HG02973 (cell line): ENCODE data around the gene OR13C4.
"Not testable (repeated sequence)": the region's sequence is repeated elsewhere in the genome, so short reads cannot be mapped to it uniquely, and the experiment has no call there.

Experiments used
- ATAC-seq: cut with Tn5 transposase; IDR thresholded peaks from one replicate; pipeline ENCODE4 v1.9.1; 2021; ENCODE audit warnings: moderate library complexity; ENCODE audit not compliant: unreplicated experiment

OR13C4 gene

DNA sequence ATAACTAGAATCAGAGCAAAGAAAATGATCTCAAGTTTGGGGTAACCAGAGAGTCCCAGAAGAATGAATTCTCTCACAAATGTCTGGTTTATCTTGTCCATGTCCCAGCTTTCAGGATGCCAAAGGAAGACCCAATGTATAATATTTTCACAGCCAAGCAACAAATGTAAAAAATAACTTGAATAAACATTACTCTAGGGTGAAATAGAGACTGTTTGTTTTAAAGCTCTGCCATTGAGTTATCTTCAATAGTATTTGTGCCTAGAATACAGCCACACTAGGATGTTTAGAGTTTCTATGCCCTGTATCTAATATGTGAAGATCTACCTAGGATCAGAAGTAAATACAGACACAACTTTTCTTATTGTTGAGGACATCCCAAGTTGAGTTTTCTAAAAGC, at the start of gene OR13C4:
TSS of gene OR13C4 (minus strand) at position 101 of the 400 bp plus-strand sequence. CDS start at position 101, 0 bp downstream.
- ATAC-seq, result no peak

DNA sequence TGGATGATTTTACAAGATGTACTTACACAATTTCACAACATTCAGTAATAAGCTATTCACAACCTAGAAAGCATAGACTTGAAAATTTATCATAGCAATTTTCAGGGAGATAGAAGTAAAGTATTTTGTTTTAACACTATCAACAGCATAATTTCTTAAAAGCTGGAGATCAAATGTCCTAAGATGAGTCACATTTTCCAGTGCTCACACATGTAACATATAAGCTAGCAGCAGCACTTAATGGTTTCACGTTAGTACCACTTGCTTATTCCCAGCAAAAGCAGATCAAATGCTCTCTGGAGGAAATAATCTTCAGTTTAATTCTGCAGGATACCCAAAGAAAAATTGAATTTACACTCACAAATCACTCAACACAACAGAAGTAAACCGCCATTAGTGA, 48.4 kb upstream of the OR13C4 start:
- no peak for ATAC-seq

DNA sequence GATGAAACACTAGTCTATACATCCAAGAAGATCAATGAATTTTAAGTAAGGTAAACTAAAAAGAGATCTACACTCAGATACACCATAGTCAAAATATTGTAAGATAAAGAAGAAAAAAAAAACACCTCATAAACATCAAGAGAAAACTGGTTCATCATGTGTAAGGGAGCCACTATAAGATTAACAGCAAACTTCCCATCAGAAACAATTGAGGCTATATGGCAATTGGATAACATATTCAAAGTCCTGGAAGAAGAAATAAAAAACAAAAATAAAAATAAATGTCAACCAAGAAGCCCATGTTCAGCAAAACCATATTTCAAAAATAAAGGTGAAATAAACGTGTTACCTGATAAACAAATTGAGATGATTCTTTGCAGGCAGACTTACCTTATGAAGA, 45.6 kb upstream of the OR13C4 start:
- no peak for ATAC-seq

DNA sequence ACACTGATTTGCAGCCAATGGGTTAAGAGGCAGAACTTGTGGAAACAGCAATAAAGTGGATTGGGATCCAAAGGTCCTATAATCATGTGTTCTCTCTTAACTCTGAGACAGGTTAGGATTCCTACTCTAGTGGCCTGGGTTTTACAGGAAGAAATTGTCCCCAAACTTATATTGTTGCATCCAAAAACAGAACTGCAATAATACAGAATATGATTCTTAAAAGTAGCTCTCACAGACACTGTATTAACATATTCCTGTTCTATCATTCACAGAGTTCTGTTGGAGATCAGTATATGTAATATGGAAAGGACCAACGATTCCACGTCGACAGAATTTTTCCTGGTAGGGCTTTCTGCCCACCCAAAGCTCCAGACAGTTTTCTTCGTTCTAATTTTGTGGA, 41.9 kb upstream of the OR13C4 start, which contains the start of gene OR13C8:
TSS of gene OR13C8 (plus strand) at position 301 of the 400 bp plus-strand sequence. CDS start at position 301, 0 bp downstream.
- no peak for ATAC-seq

DNA sequence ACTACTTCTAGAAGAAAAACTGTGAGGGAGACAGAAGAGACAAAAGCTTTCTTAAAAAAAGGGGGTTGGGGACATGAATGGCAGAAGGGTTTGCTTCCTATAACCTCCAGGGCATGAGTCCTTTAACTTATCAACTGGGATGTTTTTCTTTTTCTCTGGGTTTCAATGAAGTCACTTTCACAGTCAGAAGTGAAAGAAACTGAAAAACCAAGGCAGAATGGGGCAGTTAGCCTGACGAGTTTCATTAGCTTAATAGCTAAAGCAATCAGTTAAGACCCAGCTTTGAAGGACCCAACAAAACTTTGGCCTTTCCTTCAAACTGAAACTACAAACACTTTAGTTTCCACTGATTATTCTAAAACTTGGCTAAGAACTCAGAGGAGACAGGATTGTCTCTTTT, 37.3 kb upstream of the OR13C4 start:
- no peak for ATAC-seq

DNA sequence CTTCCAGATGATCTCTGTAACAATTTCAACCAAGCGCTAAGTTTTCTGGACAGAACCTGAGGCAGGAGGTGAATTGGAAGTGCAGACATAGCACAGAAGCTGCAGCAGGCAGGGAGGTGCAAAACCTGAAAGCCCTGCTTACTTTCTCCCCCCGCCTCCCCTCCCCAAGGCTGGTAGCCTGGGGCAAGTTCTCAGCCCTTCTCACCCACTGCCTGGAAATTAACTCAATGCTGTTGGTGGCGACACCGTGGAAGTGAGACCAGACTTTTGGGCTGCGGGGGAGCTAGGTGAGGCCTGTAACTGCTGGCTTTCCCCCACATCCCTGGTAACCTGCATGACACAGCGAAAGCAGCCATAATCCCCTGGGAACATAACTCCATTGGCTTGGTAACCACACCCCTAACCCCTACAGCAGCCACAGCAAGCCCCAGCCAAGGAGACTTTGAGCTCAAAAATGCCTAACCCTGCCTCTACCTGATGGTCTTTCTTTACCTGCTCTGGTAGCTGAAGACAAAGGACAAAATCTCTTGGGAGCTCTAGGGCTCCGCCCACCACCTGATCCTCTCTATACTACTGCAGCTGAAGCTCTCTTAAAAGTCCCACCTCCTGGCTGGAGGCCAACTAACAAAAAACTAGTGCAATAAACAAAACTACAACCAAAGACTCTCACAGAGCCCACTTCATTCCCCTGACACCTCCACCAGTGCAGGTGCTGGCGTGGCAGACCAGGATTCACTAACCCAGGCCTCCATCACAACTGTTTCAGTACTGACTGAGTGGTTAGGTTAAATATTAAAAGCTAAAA, 30.0 kb upstream of the OR13C4 start:
- ATAC-seq, result no peak

DNA sequence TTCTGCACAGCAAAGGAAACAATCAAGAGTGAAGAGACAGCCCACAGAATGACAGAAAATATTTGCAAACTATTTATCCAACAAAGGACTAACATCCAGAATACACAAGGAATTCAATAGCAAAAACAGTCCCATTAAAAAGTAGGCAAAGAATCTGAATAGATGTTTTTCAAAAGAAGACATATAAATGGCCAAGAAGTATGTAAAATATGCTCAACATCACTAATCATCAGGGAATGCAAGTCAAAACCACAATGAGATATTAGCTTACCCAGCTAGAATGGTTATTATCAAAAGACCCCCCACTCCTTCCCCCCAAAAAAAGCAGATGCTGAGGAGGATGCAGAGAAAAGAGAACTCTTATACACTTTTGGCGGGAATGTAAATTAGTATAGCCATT, 28.5 kb upstream of the OR13C4 start:
- no peak for ATAC-seq

DNA sequence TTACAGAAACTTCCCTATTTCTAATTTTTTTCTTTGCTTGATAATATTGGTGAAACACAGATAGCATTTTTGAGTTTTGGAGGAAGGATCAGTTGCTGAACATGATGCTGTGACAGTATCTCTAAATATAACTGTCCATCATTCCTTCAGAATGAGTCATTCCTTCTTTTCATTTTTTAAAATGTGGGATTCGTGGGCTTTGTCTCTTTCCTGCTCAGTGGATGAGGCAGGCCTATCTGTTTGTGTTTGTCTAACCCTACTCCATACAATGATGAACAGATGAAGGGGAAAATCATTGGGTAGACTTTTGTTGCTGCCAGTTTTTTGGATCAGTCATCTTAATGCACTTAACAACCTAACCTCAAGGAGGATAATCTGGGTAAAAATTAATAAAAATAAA, 26.3 kb upstream of the OR13C4 start:
- no peak for ATAC-seq

DNA sequence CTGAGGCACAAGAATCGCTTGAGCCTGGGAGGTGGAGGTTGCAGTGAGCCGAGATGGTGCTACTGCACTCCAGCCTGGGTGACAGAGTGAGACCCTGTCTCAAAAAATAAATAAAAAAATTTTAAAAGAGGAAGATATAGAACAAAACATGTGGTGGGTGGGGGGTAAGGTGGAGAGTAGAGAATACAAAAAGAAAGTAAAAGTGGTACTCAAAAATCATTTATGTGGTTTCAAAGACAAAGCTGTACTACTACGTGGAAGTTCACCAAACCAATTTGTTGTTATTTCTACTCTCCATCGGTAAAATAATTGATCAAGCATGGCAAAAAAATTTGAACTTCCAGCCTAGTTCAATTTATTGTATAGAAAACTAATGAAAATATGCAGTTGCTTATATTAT, 17.6 kb upstream of the OR13C4 start:
- ATAC-seq, result no peak

DNA sequence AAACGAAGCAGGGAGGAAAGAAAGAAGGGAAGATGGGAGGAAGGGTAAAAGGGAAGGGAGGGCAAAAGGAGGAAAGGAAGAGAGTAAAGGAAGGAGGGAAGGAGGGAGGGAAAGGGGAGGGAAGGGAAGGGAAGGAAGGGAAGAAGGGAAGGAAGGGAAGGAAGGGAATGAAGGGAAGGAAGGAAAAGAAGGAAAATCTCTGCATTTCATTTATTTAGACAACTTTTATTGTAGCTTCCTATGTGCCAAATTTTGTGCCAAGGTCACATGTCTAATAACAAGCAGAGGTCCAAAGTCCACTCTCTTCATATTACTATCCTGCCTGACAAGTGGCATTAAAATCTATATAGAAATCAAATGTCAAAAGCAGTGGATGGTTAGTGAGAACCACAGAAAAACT, 12.3 kb upstream of the OR13C4 start:
- no peak for ATAC-seq

DNA sequence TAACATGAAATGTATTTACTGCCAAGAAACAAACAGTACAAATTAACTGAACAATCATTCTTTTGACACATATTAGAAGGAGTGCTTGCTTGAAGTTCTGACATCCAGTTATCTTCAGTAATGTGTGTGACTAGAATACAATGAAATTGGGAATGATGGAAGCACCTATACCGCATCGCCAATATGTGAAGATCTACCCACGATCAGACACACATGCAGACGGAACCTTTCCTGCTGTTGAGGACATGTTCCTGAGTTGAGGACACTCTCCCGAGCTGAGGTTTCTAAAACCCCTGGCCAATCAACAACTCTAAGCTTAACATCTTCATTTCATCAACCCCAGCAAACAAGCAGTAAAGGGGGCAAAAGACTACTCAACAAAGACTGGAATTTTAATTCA, 9.7 kb upstream of the OR13C4 start, which contains the start of gene OR13C3:
TSS of gene OR13C3 (minus strand) at position 101 of the 400 bp plus-strand sequence. CDS start 133 bp downstream, outside the sequence.
- no peak for ATAC-seq

DNA sequence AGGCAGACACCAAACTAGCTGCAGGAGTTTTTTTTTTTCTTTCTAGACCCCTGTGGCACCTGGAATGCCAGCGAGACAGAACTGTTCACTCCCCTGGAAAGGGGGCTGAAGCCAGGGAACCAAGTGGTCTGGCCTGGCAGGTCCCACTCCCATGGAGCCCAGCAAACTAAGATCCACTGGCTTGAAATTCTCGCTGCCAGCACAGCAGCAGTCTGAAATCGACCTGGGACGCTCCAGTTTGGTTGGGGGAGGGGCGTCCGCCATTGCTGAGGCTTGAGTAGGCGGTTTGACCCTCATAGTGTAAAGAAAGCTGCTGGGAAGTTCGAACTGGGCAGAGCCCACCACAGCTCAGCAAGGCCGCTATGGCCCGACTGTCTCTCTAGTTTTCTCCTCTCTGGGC, 6.8 kb downstream of the OR13C4 start:
- not testable (repeated sequence) for ATAC-seq

DNA sequence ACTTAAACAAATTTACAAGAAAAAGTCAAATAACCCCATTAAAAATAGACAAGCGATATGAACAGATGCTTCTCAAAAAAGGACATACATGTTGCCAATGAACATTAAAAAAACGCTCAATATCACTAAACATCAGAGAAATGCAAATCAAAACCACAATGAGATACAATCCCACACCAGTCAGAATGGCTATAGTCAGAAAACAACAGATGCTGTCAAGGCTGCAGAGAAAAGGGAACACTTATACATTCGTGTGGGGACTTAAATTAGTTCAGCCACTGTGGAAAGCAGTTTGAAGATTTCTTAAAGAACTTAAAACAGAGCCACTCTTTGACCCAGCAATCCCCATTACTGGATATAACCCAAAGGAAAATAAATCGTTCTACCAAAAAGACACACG, 12.1 kb downstream of the OR13C4 start:
- ATAC-seq, result no peak

DNA sequence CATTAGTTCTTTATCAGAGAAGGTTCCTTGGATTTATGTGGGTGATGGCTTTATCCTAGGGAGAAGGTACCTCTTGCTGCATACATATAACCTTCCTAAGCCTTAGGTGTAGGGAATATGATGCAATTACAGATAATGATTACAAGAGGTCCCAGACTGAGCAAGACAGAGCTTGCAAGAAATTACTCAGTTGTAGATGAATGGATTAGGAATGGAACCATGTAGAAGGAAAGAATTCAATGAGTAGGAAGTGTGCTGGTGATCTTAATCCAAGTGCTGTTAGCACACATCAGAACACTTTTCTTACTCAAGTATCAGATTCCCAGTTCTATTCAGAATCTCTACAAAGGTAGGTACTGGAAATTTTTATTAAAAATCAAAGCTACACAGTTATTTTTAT, 20.4 kb downstream of the OR13C4 start:
- no peak for ATAC-seq

DNA sequence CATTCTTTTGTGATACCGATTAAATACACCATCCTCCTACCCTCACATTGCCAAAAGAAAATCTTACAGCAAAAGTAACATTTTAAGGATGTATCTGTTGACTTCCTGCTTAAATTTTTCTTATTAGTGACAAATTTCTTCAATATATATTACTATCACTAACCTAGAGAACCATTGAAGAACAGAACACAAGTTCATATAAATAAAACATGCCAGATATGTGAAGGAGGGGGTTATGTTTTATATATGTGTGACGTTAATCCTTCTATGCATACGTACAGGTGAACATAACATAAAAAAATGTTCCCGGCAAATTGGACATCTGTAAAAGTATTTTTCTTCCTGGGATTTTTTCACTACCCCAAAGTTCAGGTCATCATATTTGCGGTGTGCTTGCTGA, 23.0 kb downstream of the OR13C4 start, which contains the start of gene OR13F1:
TSS of gene OR13F1 (plus strand) at position 301 of the 400 bp plus-strand sequence. CDS start at position 301, 0 bp downstream.
- no peak for ATAC-seq

DNA sequence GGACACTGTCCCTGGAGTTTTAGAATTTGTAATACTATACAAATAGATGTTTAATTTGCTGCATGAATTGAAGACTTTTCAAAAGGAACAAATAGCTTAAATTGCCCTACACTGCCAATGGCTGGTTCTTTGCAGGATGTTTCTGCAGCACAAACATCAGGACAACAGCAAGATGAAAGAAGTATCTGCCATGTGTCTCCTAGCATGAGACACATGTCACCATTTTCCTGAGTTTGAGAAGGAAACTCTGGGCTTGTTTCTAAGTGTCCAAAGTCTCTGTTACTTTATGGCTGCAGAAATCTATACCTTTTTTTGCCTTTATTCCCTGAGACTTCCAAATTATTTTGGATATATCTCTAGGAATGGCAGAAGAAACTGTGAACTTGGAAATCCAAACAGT, 23.6 kb downstream of the OR13C4 start:
- no peak for ATAC-seq

DNA sequence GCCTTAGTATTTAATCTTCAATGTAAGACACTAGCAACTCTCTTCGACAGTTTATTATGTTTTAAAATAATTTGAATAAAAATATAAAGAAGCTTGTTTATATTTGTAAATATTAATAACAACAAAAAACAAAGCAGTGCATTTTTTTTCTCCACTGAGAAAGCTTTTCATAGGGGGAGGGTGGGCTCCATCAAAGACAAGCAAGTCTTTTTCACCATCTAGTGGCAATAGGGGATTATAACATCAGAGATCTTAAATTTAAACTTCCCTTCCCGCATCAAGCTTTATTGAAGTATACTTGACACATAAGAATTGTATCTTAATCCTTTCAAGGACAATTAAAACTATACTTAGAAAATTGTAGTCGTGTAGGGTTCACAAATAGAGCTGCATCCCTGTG, 32.2 kb downstream of the OR13C4 start:
- ATAC-seq, result no peak

DNA sequence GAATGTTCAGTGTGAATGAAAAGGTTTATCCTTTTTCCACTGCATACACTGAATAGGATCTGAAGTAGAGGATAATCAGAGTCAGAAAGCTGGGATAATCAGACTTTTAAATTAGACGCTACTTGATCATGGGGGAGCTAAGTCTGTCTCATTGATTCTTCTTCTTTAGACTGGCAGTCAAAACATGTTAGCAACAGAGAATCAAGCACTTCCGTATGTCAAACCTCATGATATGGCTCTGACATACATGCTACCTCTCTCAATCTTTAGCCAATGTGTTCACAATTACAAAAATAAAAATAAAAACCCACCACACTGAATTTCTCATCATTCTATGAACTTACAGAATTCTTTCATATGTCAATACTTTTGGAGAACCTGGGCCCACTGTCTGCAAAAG, 42.0 kb downstream of the OR13C4 start:
- ATAC-seq, result no peak

DNA sequence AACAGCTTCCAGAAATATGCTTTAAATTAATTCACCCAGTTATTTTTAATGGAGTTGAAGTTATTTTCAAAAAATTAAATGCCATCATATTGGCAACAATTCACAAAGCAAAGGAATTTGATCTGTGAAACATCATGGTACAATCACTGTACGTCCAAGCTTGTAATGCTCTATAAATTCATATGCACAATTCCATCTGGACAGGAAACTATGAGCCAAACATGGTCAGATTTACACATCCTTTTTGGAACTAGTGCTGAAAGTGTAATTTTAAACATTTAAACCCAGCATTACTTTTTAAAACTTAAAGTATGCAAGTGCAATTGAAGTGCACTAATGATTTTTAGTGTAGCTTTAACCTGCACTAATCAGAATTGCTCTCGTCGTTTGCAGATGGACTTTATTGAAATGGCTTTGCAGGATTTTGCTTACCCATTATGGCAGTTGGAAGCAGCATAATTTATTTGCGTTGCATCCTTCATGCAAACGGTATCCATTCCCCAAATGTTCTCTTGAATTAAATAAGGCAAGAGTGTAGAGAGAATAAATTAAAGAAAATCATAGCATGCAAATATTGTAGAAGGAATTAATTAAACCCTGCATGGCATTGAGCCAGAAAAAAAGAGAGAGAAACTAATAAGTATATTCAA, 44.0 kb downstream of the OR13C4 start:
- no peak for ATAC-seq
